A549 (cell line): ENCODE measurements around the gene EPYC. TPM values are rescaled to one million over a fixed set of nuclear protein-coding genes. Genes with fewer than 3 reads are reported as not detected.
A peak's percentile ranks its signal among the peaks of the same experiment; 100 is the strongest.

Source experiments
- ATAC-seq, 2 experiments: fragments of 200-7000 bp in 1 of 2; fragments of >200 bp in 1 of 2; cut with Nextera tagmentation in 1 of 2; cut with Tn5 transposase in 1 of 2; 3 replicates each; pipeline versions ENCODE4 v1.8.0 to v1.9.1; 2018 to 2020; ENCODE audit warnings: mild to moderate bottlenecking in 1 of 2, moderate library complexity in 1 of 2
- CTCF ChIA-PET: fragments of 300-600 bp; sonication (Branson Sonifier 250); formaldehyde crosslinking; extraction: SDS; loops from one replicate; lab custom pipeline; 2021; ENCODE audit warnings: antibody characterized with exemption, inconsistent platforms; lab: Yijun Ruan, JAX
- POLR2A ChIA-PET: fragments of 350-600 bp; formaldehyde crosslinking; extraction: SDS; loops from one replicate; lab custom pipeline; 2021; ENCODE audit warnings: antibody characterized with exemption, inconsistent platforms; lab: Yijun Ruan, JAX
- DNase-seq, 2 experiments: peaks; one replicate each; pipeline versions ENCODE4 v3.0.0 to v3.0.0-alpha.2; 2011 to 2016; ENCODE audit warnings: low read depth in 1 of 2, low spot score in 1 of 2
- FAIRE-seq: peaks from 2 replicates; lab custom pipeline; 2011; peaks lifted over from hg19 to GRCh38; lab: Jason Lieb, UNC
- H3K27ac ChIP-seq, 2 experiments: fragments of >200 bp; sonication (Bioruptor Twin); formaldehyde crosslinking; 3 replicates each; pipeline ENCODE4 v1.5.1; 2016 to 2017
- H3K4me1 ChIP-seq: fragments of >200 bp; sonication (Bioruptor Twin); formaldehyde crosslinking; 3 replicates; pipeline ENCODE4 v1.6.1; 2016
- H3K4me2 ChIP-seq: fragments of >200 bp; sonication (Bioruptor Twin); formaldehyde crosslinking; 3 replicates; pipeline ENCODE4 v1.6.1; 2016
- H3K4me3 ChIP-seq: fragments of >200 bp; sonication (Bioruptor Twin); formaldehyde crosslinking; 3 replicates; pipeline ENCODE4 v1.5.1; 2016
- H3K9me3 ChIP-seq: fragments of >200 bp; sonication (Bioruptor Twin); formaldehyde crosslinking; 3 replicates; pipeline ENCODE4 v1.6.1; 2016
- HOXB5 ChIP-seq: fragments of 250-450 bp; sonication (Bioruptor Pico); IDR thresholded peaks from 2 replicates; pipeline ENCODE4 v1.5.0; 2020; ENCODE audit warnings: mild to moderate bottlenecking, moderate library complexity
- KDM5A ChIP-seq: fragments of 200-600 bp; sonication (generic); IDR thresholded peaks from 2 replicates; pipeline ENCODE4 v1.6.1; 2016; ENCODE audit warnings: antibody characterized with exemption, mild to moderate bottlenecking
- MAFK ChIP-seq: fragments of 450-650 bp; IDR thresholded peaks from 2 replicates; pipeline ENCODE4 v1.6.1; 2014; ENCODE audit not compliant: partially characterized antibody
- NFE2L2 ChIP-seq: fragments of 150-350 bp; conservative IDR thresholded peaks from 2 replicates; pipeline ENCODE4 v1.6.1; 2014; ENCODE audit warnings: low read length
- POLR2A ChIP-seq: IDR thresholded peaks from 2 replicates; pipeline ENCODE4 v1.6.1; 2012; ENCODE audit warnings: mild to moderate bottlenecking, low read length
- RAD21 ChIP-seq, 2 experiments: fragments of >200 bp in 1 of 2; sonication (Bioruptor Twin) in 1 of 2; formaldehyde crosslinking in 1 of 2; IDR thresholded peaks in 1 of 2; conservative IDR thresholded peaks in 1 of 2; 2 replicates in 1 of 2; 3 replicates in 1 of 2; pipeline ENCODE4 v1.6.1; 2012 to 2018; ENCODE audit warnings: inconsistent platforms in 1 of 2
- RFX5 ChIP-seq: fragments of 450-650 bp; IDR thresholded peaks from 2 replicates; pipeline ENCODE4 v1.7.1; 2014; ENCODE audit warnings: antibody characterized with exemption, mild to moderate bottlenecking, moderate library complexity
- RNF2 ChIP-seq: fragments of 200-600 bp; sonication (generic); IDR thresholded peaks from 2 replicates; pipeline ENCODE4 v1.6.1; 2016; ENCODE audit warnings: low read depth, mild to moderate bottlenecking, antibody characterized with exemption, moderate library complexity, borderline replicate concordance
- SMC3 ChIP-seq: fragments of >200 bp; sonication (Bioruptor Twin); formaldehyde crosslinking; IDR thresholded peaks from 3 replicates; pipeline ENCODE4 v1.6.1; 2018; ENCODE audit warnings: inconsistent platforms
- ZNF302 ChIP-seq: fragments of 250-450 bp; sonication (Bioruptor Pico); IDR thresholded peaks from 2 replicates; pipeline ENCODE4 v1.9.0; 2021; ENCODE audit warnings: inconsistent platforms, mild to moderate bottlenecking, moderate library complexity
- WGBS: methylation state at CpG from one replicate; pipeline ENCODE4 v1.1.6; 2017; ENCODE audit errors: missing lambda C conversion rate; 5-methylcytosine and 5-hydroxymethylcytosine counted together
- polyA plus RNA-seq, 4 experiments: library from polyadenylated mRNA; depleted of rRNA in 3 of 4; stranded (reverse); fragments of >200 nt; fragmentation: RNase III in 1 of 4; extraction: RNeasy Plus Mini Kit Qiagen cat#74134 plus additional on column Dnase treatment in 1 of 4; gene quantifications; 2 replicates in 3 of 4; 3 replicates in 1 of 4; pipeline ENCODE4 v1.2.3, GENCODE V29; 2011 to 2017
- TF ChIP-seq, protein P1 (sequence below): fragments of 250-450 bp; sonication (Bioruptor Pico); IDR thresholded peaks from 2 replicates; pipeline ENCODE4 v1.5.0; 2021; ENCODE audit warnings: mild to moderate bottlenecking, moderate library complexity, borderline replicate concordance
- TF ChIP-seq, protein P2 (sequence below): fragments of 250-450 bp; sonication (Bioruptor Pico); IDR thresholded peaks from 2 replicates; pipeline ENCODE4 v1.5.0; 2020; ENCODE audit warnings: low read depth, mild to moderate bottlenecking, moderate library complexity
- TF ChIP-seq, protein P3 (sequence below): IDR thresholded peaks from 2 replicates; pipeline ENCODE4 v1.6.1; 2012; ENCODE audit warnings: low read depth, borderline replicate concordance
- TF ChIP-seq, protein P4 (sequence below): fragments of >200 bp; sonication (Bioruptor Twin); formaldehyde crosslinking; IDR thresholded peaks from 3 replicates; pipeline ENCODE4 v1.5.1; 2016

Gene EPYC
- polyA plus RNA-seq, 2 of the 4 experiments (the other 2 are of a cell fraction) = not detected

DNA sequence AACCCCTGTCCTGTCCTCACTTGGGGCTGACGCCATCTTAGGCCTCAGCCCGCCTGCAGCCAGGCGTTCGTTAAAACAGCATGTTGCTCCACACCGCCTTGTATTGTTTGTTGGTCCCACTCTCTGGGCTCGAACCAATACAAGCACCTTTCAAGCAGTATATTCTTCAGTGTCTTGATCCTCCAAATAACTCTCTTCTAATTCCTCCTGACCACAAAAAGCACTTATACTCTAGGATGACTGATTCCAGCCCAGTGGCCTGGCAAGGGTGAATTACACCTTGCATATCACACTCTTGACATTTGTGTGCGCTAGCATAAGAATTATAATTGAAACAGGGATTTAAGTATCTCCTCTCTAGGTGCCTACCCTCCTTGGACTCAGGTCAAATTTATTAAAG lies 56.9 kb downstream of the EPYC start (continued):
- TF ChIP-seq RNF2 (no peak), ZNF302 (no peak), HOXB5 (CRISPR knock-in tag) (no peak)
- TF ChIP-seq, protein P1, sequence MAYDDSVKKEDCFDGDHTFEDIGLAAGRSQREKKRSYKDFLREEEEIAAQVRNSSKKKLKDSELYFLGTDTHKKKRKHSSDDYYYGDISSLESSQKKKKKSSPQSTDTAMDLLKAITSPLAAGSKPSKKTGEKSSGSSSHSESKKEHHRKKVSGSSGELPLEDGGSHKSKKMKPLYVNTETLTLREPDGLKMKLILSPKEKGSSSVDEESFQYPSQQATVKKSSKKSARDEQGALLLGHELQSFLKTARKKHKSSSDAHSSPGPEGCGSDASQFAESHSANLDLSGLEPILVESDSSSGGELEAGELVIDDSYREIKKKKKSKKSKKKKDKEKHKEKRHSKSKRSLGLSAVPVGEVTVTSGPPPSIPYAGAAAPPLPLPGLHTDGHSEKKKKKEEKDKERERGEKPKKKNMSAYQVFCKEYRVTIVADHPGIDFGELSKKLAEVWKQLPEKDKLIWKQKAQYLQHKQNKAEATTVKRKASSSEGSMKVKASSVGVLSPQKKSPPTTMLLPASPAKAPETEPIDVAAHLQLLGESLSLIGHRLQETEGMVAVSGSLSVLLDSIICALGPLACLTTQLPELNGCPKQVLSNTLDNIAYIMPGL (CRISPR knock-in tag) = no peak

DNA sequence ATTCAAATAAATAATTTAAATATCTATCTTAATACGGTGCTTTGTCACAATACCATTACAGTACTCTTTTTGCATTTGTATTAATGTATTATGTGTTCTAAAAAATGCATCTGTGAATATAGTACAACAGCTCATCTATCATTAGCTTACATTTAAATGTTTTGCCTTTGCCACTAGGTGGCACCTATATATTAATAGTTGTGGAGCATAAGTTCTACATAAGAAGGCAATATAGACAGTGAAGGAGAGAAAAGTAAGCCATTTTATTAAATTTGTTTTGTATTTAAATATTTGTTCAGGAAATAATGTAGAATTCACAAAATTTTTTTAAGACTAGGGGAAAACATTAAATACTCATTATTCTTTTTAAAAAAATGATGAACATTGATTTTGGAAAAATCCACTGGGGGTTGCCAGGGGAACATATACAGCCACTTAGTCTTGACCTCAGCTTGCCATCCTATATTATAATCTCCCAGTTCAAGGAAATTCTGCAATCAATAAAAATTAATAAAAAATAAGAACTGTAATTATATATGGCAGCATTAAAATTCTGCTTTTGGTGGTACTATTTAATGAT lies 59.6 kb downstream of the EPYC start:
- 0% methylated on average over 1 of the region's 1 CpG for WGBS
- FAIRE-seq (peak; percentile 65), DNase-seq (peak; percentile 27 to 56), ATAC-seq (peak; percentile 73 to 92; a peak in 4 of 6 replicates)
- POLR2A ChIA-PET = no interaction called here
- TF ChIP-seq, protein P2, sequence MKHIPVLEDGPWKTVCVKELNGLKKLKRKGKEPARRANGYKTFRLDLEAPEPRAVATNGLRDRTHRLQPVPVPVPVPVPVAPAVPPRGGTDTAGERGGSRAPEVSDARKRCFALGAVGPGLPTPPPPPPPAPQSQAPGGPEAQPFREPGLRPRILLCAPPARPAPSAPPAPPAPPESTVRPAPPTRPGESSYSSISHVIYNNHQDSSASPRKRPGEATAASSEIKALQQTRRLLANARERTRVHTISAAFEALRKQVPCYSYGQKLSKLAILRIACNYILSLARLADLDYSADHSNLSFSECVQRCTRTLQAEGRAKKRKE (CRISPR knock-in tag) = no peak
- peak; percentile 30; the same call in 2 of the 3 replicates for TF ChIP-seq SMC3
- TF ChIP-seq, protein P3, sequence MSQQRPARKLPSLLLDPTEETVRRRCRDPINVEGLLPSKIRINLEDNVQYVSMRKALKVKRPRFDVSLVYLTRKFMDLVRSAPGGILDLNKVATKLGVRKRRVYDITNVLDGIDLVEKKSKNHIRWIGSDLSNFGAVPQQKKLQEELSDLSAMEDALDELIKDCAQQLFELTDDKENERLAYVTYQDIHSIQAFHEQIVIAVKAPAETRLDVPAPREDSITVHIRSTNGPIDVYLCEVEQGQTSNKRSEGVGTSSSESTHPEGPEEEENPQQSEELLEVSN = no peak
- peak; percentile 50 to 59; a peak in 4 of 5 replicates for TF ChIP-seq RAD21 (conservative IDR thresholded peaks at IDR 0.05 in 1 of 2, IDR thresholded peaks at IDR 0.05 in 1 of 2)
- TF ChIP-seq POLR2A = no peak
- TF ChIP-seq KDM5A = no peak
- no peak for TF ChIP-seq RFX5
- TF ChIP-seq, protein P4, sequence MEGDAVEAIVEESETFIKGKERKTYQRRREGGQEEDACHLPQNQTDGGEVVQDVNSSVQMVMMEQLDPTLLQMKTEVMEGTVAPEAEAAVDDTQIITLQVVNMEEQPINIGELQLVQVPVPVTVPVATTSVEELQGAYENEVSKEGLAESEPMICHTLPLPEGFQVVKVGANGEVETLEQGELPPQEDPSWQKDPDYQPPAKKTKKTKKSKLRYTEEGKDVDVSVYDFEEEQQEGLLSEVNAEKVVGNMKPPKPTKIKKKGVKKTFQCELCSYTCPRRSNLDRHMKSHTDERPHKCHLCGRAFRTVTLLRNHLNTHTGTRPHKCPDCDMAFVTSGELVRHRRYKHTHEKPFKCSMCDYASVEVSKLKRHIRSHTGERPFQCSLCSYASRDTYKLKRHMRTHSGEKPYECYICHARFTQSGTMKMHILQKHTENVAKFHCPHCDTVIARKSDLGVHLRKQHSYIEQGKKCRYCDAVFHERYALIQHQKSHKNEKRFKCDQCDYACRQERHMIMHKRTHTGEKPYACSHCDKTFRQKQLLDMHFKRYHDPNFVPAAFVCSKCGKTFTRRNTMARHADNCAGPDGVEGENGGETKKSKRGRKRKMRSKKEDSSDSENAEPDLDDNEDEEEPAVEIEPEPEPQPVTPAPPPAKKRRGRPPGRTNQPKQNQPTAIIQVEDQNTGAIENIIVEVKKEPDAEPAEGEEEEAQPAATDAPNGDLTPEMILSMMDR = peak; percentile 62
- Histone ChIP-seq H3K4me2 (no peak overlapping the region), H3K27ac (no peak overlapping the region), H3K4me1 (no peaks in the 10 kb centered on the region), H3K4me3 (no peak overlapping the region), H3K9me3 (no peaks in the 10 kb centered on the region)
- CTCF ChIA-PET = interaction anchor here (0.6 to 4.4 kb wide), 13 partner anchors 9 to 1473 kb away, joined by 3 to 18 read pairs (median 4); partner anchors contain the start of gene CCER1

DNA sequence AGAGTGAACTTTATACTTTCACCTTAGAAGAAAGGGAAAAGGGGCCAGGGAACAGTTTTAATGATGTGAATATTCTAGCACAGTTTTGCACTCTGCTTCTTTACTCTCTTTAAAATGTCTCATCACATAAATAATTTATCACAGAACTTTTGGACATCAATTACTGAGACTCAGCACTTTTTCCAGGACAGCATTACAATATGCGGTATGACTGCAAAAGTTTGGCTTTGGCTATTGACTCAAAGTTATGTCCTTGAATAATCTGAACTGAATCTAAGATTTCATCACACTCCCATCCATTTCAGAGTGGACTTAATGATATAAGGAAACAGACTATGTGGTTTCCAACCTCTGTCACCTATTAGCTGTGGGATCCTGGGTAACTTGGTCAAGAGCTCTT lies 61.5 kb downstream of the EPYC start:
- POLR2A ChIA-PET = no interaction called here
- FAIRE-seq = no peak
- Histone ChIP-seq H3K27ac (no peak overlapping the region), H3K4me1 (no peaks in the 10 kb centered on the region), H3K4me3 (no peak overlapping the region), H3K9me3 (no peaks in the 10 kb centered on the region), H3K4me2 (no peak overlapping the region)
- no peak for ATAC-seq
- WGBS = 86% methylated on average over 1 of the region's 1 CpG
- no peak for DNase-seq
- CTCF ChIA-PET = interaction anchor here (1.1 to 3.2 kb wide), 5 partner anchors 11 to 1472 kb away, joined by 3 to 11 read pairs (median 4); partner anchors contain the start of gene CCER1
- TF ChIP-seq MAFK = peak; percentile 69
- no peak for TF ChIP-seq NFE2L2
